HG02840 (cell line): ENCODE data around the gene EIF3D.
A peak's percentile ranks its signal among the peaks of the same experiment; 100 is the strongest.

ENCODE experiments used
- ATAC-seq: cut with Tn5 transposase; IDR thresholded peaks from one replicate; pipeline ENCODE4 v1.9.1; 2021; ENCODE audit warnings: mild to moderate bottlenecking, moderate library complexity, moderate number of reproducible peaks; ENCODE audit not compliant: unreplicated experiment, low FRiP score

The EIF3D gene

GRCh38 chr22:36528795-36529751 is at the start of gene EIF3D:
TSS of gene EIF3D (minus strand) at chr22:36529166. CDS start at chr22:36526121, 3,045 bp downstream.
- ATAC-seq, result peak; percentile 89

GRCh38 chr22:36578619-36579018 is 49.7 kb upstream of the EIF3D start:
- ATAC-seq, result no peak

GRCh38 chr22:36577019-36577418 is 48.1 kb upstream of the EIF3D start:
- ATAC-seq, result no peak

- no peak for ATAC-seq
Observed at GRCh38 chr22:36574728-36575127, 45.8 kb upstream of the EIF3D start.

GRCh38 chr22:36573815-36574363 is 44.9 kb upstream of the EIF3D start:
- no peak for ATAC-seq

- no peak for ATAC-seq
Observed at GRCh38 chr22:36571991-36572390, 43.0 kb upstream of the EIF3D start.

- ATAC-seq, result no peak
Observed at GRCh38 chr22:36569999-36570398, 41.0 kb upstream of the EIF3D start.

GRCh38 chr22:36568846-36569245 is 39.9 kb upstream of the EIF3D start:
- no peak for ATAC-seq

- ATAC-seq, result no peak
Observed at GRCh38 chr22:36566720-36567119, 37.8 kb upstream of the EIF3D start.

- no peak for ATAC-seq
Observed at GRCh38 chr22:36565686-36566085, 36.7 kb upstream of the EIF3D start.

- ATAC-seq, result no peak
Observed at GRCh38 chr22:36565159-36565507, 36.2 kb upstream of the EIF3D start.

GRCh38 chr22:36564422-36565158 is 35.6 kb upstream of the EIF3D start:
- no peak for ATAC-seq

- ATAC-seq, result no peak
Observed at GRCh38 chr22:36563898-36564297, 34.9 kb upstream of the EIF3D start.

- ATAC-seq, result no peak
Observed at GRCh38 chr22:36563444-36563843, 34.5 kb upstream of the EIF3D start.

GRCh38 chr22:36563001-36563400 is 34.0 kb upstream of the EIF3D start:
- ATAC-seq, result no peak

- ATAC-seq, result no peak
Observed at GRCh38 chr22:36562261-36562835, 33.4 kb upstream of the EIF3D start.

GRCh38 chr22:36561291-36561811 is 32.4 kb upstream of the EIF3D start:
- no peak for ATAC-seq

GRCh38 chr22:36560001-36560400 is 31.0 kb upstream of the EIF3D start:
- no peak for ATAC-seq

- no peak for ATAC-seq
Observed at GRCh38 chr22:36554098-36554497, 25.1 kb upstream of the EIF3D start.

GRCh38 chr22:36552289-36552688 is 23.3 kb upstream of the EIF3D start:
- no peak for ATAC-seq
